GM21381 (cell line): ENCODE data around the gene AK8.

Experiments
- ATAC-seq: cut with Tn5 transposase; IDR thresholded peaks from one replicate; pipeline ENCODE4 v1.9.1; 2021; ENCODE audit warnings: mild to moderate bottlenecking, moderate library complexity; ENCODE audit not compliant: unreplicated experiment

AK8 gene

DNA sequence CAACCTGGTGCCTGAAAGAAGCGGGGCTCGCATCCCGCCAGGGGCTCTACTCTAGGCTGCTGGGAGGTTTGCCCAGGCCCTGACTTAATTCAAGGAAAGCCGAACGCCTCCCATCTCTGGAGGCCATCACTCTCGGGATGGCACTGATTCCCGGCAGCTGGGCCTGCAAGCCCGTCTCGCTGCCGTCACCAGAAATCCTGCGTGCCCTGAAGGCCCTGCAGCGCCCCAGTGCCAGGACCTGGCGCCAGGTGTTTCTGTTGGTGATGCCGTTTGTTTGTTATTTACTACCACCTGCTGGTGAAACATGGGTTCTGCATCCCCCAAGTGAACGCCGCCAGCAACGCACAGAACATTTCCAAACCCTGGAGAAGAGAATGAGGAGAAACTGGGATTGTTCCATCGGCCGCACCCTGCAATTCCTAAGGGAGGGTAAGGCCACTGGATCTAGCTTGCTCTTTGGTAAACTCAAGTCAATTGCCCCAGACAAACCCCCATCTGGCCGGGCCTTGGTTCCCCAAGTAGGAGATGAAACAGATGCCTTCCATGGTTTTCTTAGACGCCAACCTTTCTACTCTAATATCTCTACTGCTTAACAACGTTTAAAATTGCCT lies 77.9 kb downstream of the AK8 start:
- no peak for ATAC-seq

- ATAC-seq: no peak
Measured at GRCh38 chr9:132798817-132799790, 79.0 kb downstream of the AK8 start.

DNA sequence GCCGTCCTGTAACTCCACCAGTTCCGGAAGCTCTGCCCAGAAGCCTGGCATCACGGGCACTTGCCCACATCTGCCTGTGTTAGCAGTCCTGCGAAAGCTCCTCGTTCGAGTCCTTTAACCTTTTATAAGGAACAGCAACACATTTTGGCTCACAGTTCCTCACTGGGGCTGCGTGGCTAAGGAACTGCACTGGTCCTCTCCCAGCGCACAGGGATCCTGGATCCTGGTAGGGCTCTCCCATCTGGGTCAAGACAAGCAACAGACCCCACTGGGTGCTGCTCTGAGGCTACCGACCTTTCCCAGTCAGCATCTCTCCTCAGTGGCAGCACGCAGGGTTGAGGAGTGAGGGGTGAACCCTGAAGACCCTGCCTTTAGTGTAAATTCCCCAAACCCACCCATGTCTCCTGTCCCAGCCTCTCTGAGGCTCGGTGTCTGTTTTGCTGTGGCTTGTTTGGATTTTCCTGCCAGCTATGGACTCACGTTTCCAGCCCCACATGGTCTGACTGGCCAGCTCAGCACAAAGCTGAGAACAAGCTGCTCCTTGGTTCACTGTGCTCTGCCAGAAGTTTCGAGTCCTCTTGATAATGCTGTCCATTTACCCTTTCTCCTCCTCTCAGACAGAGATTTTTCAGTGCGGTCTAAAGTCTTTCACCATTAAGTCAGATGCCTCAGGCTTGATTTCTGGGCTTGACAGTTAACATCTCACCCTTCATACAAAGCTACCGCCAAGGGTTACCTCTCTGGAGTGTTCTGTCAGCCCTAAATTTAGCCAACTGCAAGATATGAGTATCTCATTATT lies 80.0 kb downstream of the AK8 start:
- ATAC-seq: no peak

- ATAC-seq: no peak
Measured at GRCh38 chr9:132795511-132796303, 82.4 kb downstream of the AK8 start.

- no peak for ATAC-seq
Measured at GRCh38 chr9:132794730-132795380, 83.2 kb downstream of the AK8 start.

- no peak for ATAC-seq
Measured at GRCh38 chr9:132793606-132794580, 84.2 kb downstream of the AK8 start.

DNA sequence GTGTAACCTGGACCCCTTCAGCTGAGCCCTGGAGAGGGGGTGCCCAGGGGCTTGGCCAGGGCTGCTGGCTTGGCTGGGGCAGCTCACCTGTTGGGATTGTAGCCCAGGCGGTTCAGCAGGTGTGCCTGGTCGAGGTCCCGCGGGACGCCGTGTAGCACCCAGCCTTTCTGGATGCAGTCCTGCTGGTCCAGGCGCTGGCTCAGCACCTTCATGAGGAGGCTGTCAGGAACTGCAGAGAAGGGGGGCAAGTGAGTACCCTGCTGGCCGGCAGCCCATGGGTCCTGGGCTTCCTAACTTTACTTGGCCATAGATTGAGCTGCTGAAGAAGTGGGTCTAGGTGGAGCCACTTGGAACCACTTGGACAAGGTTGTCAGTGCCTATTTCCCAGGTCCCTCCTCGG lies 85.5 kb downstream of the AK8 start:
- ATAC-seq: no peak

GRCh38 chr9:132791699-132792240 lies 86.3 kb downstream of the AK8 start:
- no peak for ATAC-seq

GRCh38 chr9:132789719-132790118 lies 88.4 kb downstream of the AK8 start:
- no peak for ATAC-seq

GRCh38 chr9:132788378-132788777 lies 89.7 kb downstream of the AK8 start:
- ATAC-seq: no peak

- no peak for ATAC-seq
Measured at GRCh38 chr9:132787748-132788159, 90.3 kb downstream of the AK8 start.

GRCh38 chr9:132784286-132784830 lies 93.7 kb downstream of the AK8 start:
- ATAC-seq: no peak

DNA sequence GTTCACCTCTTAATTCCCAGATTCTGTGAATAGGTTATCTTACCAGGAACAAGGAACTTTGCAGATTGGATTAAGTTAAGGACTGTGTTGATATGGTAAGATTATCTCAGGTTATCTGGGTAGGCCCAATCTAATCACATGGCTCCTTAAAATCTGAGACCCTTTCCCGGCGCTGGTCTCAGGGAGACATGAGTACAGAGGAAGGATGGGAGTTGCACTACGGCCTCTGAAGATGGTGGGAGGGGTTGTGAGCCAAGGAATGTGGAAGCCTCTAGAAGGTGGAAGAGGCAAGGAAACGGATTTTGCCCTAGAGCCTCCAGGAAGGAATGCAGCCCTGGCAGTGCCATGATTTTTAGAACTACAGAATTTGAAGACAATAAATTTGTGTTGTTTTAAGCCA lies 95.1 kb downstream of the AK8 start:
- no peak for ATAC-seq

DNA sequence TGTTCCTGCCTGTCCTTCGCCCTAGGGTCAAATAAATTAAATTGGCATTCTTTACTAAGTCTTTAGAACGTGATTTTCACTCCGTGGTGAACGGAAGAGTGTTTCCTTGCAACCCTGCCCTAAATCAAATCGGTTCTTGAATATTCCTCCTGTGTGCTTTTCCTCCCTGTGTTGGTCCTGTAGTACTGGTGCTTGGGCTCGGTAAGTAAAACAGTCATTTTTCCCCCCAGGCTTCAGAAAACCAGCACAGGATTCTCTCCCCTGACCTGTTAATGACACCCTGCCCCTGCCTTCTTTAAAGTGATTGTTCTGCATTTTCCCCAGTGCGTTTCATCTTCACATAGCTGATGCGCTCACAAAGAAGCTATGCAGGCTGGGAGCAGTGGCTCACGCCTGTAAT lies 96.0 kb downstream of the AK8 start:
- ATAC-seq: no peak

- ATAC-seq: no peak
Measured at GRCh38 chr9:132780230-132781007, 97.7 kb downstream of the AK8 start.

DNA sequence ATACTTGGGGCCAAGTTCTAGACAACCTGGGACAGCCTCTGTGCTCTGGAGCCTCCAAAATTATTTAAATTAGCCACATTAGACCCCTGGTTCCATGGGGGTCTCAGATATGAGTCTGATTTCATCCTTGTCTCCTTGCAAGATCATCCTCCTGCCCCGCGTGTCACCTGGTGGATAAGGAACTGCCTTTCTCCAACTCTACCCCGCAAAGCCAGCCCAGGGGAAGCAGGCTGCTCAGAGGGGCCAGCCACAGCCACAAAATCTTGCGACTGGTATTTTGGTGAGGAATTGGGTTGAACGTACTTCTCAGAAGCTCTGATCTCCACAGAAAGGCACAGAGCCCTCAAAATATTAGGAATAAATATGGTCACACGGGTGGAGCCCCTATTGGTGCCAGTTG lies 101.2 kb downstream of the AK8 start:
- no peak for ATAC-seq

- no peak for ATAC-seq
Measured at GRCh38 chr9:132776268-132776667, 101.8 kb downstream of the AK8 start.

- no peak for ATAC-seq
Measured at GRCh38 chr9:132775720-132776119, 102.4 kb downstream of the AK8 start.
